Measurements from ENCODE around the gene TMEM258.

The TMEM258 gene

DNA sequence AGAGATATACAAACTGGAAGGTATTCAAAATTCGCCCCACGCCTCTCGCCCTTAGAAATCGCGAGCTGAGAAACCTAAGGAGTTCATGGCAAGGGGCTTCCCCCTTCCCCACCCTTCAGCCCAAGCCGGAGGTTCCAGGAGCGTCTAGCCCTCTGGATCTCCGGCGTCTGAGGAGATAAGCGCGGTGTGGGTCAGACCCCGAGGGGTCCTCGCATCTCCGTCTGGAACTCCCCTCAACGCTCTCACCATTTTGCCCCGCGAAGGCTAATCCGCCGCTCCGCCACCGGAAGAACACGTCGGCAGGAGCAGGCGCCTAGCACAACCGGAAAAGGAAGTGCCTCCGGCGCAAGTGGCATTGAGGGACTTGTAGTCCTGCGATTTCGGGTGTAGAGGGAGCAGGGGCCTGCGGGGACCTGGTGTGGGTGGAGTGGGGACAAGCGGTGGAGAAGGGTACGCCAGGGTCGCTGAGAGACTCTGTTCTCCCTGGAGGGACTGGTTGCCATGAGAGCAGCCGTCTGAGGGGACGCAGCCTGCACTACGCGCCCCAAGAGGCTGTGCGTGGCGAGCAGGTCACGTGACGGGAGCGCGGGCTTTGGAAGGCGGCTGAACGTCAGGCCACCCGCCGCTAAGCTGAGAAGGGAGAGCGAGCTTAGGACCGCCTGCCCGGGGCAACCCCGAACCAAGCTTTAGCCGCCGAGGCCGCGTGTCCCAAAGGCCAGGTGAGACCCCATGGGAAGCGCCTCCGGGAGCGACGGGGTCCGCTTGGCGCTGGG is at the start of gene TMEM258, which contains the start of gene FEN1:
TMEM258 (minus strand) TSS at position 290 of the 773 bp plus-strand sequence; CDS start at position 249, 41 bp downstream.
FEN1 (plus strand) TSS at position 602 of the 773 bp plus-strand sequence. CDS start 2,451 bp downstream, outside the sequence.
- peak; percentile 95 for DNase-seq

- DNase-seq = no peak
Measured at GRCh38 chr11:61841636-61842527, 49.5 kb upstream of the TMEM258 start.

- no peak for DNase-seq
Measured at GRCh38 chr11:61840371-61840770, 48.0 kb upstream of the TMEM258 start.

DNA sequence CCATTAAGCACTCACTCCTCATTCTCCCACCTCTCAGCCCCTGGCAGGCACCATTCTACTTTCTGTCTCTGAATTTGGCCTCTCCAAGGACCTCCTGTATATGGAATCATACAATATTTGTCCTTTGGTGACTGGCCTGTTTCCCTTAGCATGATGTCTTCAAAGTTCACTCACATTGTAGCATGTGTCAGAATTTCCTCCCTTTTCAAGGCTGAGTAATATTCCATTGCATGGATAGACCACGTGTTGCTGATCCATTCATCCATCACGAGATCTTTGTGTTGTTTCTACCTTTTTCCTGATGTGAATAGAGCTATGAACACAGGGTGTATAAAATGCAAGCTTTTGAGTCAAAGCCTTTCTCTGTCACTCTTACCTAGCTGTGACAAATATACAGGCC is 47.3 kb upstream of the TMEM258 start:
- DNase-seq = no peak

DNA sequence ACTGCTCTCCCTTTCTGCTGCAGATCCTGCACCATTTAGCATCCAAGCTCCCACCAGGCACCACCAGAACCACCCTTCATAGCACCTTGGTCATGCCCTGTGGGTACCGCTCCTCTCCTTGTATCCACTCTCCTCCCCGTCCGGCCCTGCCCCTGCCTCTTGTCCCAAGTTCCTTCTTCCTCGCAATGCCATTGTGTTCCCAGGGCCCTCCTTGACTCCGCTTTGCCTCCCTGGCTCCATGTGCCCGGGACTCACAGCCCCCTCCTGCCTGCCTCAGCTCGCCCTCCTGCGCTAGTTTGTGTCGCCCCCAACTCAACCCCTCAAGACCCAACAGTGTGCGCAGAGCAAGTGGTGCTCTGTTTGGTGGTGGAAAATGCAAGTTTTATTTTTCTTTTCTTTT is 46.5 kb upstream of the TMEM258 start:
- DNase-seq = no peak

DNA sequence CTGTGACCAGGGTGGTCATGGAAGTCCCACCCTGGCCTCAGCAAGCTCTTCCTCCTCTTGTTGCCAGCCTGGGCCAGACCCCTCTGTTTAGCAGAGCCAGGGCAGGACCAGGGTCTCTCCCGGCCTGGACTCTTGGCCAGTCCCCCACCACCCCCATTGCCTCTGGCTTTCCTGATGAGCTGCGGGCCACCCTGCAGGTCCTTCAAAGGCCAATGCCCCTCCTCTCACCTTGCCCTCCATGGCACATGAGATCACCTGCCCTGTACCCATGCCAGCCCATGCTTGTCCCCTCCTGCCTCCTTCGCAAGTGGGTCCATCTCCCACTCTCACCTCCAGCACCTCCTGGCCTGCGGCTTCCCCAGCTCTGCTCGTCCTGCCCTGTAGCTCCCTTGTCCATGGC is 46.1 kb upstream of the TMEM258 start:
- DNase-seq = no peak

- DNase-seq = no peak
Measured at GRCh38 chr11:61837411-61838005, 45.1 kb upstream of the TMEM258 start.

- no peak for DNase-seq
Measured at GRCh38 chr11:61836193-61836592, 43.8 kb upstream of the TMEM258 start.

DNA sequence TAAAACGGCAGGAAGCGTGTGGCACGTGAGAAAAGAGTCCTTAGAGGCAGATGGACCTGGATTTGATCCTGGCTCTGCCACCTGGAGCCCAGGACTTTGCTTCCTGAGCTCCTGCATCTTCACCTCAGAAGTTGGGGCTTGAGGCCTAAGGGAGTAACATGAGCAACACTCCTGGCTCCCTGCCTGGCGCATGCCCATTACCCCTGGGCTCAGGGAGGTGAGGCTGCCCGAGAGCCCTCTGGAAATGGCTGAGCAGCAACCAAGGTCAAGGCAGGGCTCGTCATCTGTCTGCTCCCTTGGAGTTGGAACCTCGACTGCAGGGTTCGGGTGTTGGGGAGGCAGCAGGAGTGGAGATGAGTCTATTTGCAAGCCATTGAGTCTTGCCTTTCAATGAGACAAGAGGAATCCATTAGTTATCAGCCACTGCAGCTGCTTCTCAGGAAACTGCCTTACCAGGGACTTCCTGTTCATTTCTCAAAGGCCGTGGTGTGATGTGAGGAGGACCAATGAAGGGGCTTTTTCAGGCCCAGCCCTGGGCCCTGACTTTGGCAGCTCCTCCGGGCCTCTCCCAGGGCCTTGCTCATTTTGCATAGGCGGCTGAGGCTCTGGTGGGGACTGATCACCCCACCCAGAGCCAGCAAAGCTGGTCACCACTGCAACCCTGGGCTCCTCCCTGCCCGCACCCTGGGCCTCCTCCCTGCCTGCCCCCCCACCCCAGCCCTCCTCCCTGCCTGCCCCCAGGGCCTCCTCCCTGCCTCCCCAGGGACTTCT is 42.1 kb upstream of the TMEM258 start:
- peak; percentile 65 for DNase-seq

DNA sequence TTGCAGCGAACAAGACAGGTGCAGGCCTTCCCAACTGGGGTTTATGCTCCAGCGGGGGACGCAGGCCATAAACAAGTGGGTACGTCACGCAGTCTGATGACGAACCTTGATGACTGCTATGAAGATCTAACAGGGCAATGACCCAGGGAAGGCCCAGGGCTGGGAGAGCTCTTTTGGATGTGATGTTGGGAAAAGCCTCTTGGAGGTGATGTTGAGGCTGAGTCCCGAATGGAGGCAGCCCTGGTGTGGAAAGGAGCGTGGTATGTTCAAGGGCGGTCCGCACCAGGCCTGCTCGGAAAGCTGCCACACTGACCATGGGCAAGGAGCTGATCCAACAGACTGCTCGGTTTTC is 41.5 kb upstream of the TMEM258 start:
- no peak for DNase-seq

DNA sequence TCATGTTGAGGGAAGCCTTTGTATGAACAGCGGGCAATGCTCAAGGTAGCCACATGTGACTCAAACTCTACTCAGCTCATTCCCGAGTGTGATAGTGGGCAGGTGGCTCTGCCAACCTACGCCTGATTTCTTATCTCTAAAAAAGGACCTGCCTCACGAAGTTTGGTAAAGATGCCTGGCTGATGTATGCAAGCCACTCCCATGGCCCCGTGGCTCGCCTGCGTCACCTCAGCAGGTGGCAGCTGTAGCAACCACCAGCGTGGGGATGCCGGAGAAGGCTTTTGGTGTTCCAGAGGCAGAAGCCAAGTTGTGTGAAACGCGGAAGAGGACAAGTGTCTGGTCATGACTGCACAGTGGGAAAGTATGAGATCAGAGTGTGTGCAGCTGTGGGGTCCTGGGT is 41.1 kb upstream of the TMEM258 start:
- no peak for DNase-seq

- DNase-seq = peak; percentile 15
Measured at GRCh38 chr11:61832754-61833153, 40.4 kb upstream of the TMEM258 start.

- no peak for DNase-seq
Measured at GRCh38 chr11:61832207-61832606, 39.8 kb upstream of the TMEM258 start.

- DNase-seq = peak; percentile 16
Measured at GRCh38 chr11:61830237-61831105, 38.1 kb upstream of the TMEM258 start.

- DNase-seq = no peak
Measured at GRCh38 chr11:61829806-61830205, 37.4 kb upstream of the TMEM258 start.

DNA sequence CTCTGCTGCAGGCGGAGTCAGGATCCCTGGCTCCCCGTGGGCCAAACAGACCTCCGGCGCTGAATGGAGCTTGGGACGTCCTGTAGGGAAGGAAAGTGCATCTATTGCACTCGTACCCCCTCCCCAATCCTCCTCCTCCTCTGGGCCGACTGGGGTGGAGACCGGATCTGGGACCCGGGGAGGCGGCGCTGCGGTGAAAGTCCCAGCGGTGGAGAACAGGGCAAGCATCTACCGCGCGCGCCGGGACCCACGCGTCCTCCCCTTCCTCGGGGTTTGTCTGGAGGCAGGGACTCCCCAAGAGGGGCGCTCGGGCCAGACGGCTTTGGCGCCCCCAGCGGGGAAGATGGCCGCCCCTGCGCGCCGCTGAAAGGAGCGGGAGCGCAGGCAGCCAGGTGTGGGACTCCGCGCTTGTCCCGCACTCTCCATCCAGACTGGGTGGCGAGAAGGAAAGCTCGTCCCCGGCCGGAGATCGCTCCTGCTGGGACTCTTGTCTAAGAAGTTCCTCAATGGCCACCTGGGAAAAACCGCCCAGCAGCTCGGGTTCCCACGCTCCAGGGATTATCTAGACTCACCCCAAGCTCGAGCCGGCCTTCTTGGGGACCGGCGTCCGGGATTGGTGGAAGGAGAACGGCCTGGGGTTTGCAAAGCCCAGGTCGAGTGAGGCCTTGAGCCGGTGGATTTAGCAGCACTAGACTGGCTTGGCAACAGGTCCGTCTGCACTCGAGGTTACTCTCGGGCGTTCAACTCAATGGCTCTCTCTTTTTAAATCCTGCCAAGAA is 36.4 kb upstream of the TMEM258 start:
- DNase-seq = peak; percentile 60

- no peak for DNase-seq
Measured at GRCh38 chr11:61828379-61828628, 35.9 kb upstream of the TMEM258 start.

DNA sequence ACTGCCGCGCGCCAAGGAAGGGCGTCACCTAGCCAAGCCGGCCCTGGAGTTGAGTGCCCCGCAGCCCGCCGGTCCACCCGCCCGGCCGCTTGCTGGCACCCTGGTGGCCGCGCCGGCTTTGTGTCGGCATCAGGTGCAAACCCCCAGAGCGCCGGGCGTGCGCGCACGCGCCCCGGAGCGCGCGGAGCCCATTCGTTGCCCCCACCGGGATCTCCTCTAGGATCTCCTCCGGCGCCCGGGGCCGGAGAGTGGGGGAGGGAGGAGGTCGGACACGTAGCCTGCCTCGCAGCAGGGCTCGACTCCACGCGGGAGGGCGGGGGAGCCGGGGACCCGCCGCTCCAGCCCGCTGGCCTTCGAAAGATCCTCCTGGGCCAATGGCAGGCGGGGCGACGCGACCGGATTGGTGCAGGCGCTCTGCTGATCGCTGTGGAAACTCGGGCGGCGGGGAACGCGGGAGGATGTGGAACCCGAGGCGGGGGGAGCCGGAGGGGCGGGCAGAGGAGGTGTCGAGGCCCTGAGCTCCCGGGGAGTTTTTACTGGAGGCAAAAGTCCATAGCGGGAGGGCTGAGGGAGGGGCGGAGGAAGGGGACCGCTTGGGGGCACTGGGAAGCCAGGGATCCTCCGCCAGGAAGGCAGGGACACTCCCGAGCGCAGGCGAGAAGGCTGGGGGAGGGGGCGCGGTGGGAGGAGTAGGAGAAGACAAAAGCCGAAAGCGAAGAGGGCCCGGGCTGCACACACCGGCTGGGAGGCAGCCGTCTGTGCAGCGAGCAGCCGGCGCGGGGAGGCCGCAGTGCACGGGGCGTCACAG is 35.4 kb upstream of the TMEM258 start, which contains the start of gene FADS2:
FADS2 (plus strand) TSS at position 730 of the 808 bp plus-strand sequence. CDS start 91 bp downstream, outside the sequence.
- peak; percentile 92 for DNase-seq

DNA sequence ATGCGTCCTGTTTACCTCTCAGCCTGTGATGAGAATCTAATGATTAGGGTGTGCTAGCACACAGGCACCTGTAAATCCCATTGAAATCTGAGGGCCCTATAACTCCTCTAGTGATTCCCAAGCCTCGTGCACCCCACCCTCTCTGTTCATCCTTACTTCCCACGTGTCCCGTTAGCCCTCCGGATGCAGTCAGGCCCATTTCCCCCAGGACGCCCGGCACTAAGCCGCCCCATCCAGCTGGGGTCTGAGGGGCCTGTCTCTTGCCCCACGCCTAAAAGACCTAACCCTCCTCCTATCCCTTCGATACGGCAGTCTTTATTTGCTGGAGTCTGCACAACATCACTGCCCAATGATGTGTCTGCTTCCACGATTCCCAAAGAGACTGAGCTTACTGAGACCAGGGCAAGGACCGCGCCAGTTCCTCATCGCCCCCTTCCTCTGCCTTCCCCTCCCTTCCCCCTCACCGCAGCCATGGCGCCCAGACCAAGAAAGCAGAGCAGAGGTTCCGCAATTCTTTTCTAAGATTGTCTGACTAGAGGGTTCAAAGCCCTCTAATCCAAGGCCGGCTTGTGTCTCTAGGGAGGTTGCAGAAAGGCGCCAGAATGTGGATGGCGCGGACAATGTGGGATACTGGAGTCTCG is 34.7 kb upstream of the TMEM258 start:
- peak; percentile 83 for DNase-seq

DNA sequence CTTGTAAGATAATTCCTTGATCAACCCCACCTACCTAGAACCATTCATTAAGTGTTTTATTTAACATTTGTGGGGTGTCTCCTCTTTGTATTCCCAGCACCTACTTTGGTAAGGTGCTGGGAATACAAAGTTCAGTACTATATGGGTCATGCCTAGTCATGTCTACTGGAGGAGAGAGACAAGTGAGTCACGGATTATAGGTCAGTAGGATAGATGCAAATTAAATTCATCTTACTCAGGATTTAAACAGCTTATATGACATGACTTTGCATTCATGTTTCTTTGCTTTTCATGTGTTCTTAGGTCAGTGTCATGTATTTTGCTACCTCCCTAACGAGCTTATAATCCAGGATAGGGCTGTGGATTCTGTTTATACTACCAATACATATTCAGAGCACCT is 27.8 kb upstream of the TMEM258 start:
- DNase-seq = no peak

All from DMS79 treated with DMSO at 0.1 percent for 48 hours (cell line).